ENCODE measurements around the gene WDR36. TPM values are rescaled to one million over a fixed set of nuclear protein-coding genes. Genes with fewer than 3 reads are reported as not detected.

The WDR36 gene
- total and polyA plus RNA-seq, 10 of the 15 experiments (the other 5 are each of a cell fraction or from before 2014, with no cell fraction given): 13.3 to 61.8 (median 47.0) TPM

DNA sequence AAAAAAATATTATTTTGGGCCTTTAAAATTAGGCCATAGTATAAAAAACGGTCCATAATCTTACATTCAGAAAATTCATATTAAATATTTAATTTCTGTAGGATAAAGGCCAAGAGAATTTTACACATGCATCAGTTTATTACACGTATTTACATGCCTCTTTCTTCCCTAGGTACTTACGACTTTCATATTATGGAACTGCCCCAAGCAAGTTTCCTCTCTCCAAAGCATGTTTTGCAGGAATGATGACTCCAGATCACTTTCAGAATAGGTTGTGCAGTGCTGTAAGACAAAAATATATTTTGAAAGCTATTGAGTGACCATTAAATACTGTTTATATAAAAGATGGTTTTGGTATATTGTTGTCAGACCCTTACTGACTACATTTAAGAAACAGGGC, 61.8 kb downstream of the WDR36 start:
- CTCF ChIA-PET: interaction anchor here (9.8 kb wide), 1 partner anchor 127 kb away, joined by 339 read pairs; no protein-coding TSS in a partner anchor
- in situ Hi-C loops (cut with MboI): no loop called here
- ATAC-seq (no peak), FAIRE-seq (no peak), DNase-seq (ENCODE audit: low read depth, low spot score) (no peak)
- RAD21 ChIA-PET (ENCODE audit: unreplicated experiment): no interaction called here
- Histone ChIP-seq H2AFZ (ENCODE audit: control insufficient read depth, low read depth, low read length) (no peak overlapping the region), H3K36me3 (ENCODE audit: control insufficient read depth in 2 of 2, insufficient read depth in 2 of 2, low read length in 1 of 2) (no peaks in the 10 kb centered on the region), H3K79me2 (ENCODE audit: control insufficient read depth, insufficient read depth, low read length) (no peaks in the 10 kb centered on the region), H3K4me2 (ENCODE audit: control insufficient read depth, insufficient read depth) (no peak overlapping the region), H3K27ac (ENCODE audit: control insufficient read depth, insufficient read depth) (no peak overlapping the region), H4K20me1 (ENCODE audit: control insufficient read depth, insufficient read depth) (no peaks in the 10 kb centered on the region), H3K4me3 (no peak overlapping the region), H3K9me3 (replicated peaks; ENCODE audit: control insufficient read depth, insufficient read depth, low read length) (no peaks in the 10 kb centered on the region), H3K27me3 (replicated peaks in 1 of 2; ENCODE audit: control insufficient read depth in 2 of 2, insufficient read depth in 2 of 2, low read length in 1 of 2) (no peaks in the 10 kb centered on the region), H3K4me1 (ENCODE audit: control insufficient read depth, insufficient read depth, low read length) (no peaks in the 10 kb centered on the region), H3K9ac (ENCODE audit: control insufficient read depth, insufficient read depth, low read length) (no peak overlapping the region)
- intact Hi-C loops (cut with micrococcal nuclease; ENCODE audit: unreplicated experiment): no loop called here
- POLR2A ChIA-PET: no interaction called here
- WGBS (ENCODE audit: insufficient coverage, insufficient replicate concordance, low lambda C conversion rate, missing lambda C conversion rate): 50% methylated on average over 3 of the region's 3 CpGs
- SMC1A ChIA-PET (ENCODE audit: uncharacterized antibody, unreplicated experiment): no interaction called here
- no TSS peak for BruUV-seq (replicated peaks)
- no peak for TF ChIP-seq ZNF24 (IDR thresholded peaks at IDR 0.05)
- TF ChIP-seq, protein P1, sequence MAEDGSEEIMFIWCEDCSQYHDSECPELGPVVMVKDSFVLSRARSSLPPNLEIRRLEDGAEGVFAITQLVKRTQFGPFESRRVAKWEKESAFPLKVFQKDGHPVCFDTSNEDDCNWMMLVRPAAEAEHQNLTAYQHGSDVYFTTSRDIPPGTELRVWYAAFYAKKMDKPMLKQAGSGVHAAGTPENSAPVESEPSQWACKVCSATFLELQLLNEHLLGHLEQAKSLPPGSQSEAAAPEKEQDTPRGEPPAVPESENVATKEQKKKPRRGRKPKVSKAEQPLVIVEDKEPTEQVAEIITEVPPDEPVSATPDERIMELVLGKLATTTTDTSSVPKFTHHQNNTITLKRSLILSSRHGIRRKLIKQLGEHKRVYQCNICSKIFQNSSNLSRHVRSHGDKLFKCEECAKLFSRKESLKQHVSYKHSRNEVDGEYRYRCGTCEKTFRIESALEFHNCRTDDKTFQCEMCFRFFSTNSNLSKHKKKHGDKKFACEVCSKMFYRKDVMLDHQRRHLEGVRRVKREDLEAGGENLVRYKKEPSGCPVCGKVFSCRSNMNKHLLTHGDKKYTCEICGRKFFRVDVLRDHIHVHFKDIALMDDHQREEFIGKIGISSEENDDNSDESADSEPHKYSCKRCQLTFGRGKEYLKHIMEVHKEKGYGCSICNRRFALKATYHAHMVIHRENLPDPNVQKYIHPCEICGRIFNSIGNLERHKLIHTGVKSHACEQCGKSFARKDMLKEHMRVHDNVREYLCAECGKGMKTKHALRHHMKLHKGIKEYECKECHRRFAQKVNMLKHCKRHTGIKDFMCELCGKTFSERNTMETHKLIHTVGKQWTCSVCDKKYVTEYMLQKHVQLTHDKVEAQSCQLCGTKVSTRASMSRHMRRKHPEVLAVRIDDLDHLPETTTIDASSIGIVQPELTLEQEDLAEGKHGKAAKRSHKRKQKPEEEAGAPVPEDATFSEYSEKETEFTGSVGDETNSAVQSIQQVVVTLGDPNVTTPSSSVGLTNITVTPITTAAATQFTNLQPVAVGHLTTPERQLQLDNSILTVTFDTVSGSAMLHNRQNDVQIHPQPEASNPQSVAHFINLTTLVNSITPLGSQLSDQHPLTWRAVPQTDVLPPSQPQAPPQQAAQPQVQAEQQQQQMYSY (CRISPR knock-in tag; IDR thresholded peaks at IDR 0.05): no peak
- TF ChIP-seq KLF5 (IDR thresholded peaks at IDR 0.05; ENCODE audit: partially characterized antibody): no peak
- TF ChIP-seq SP1 (IDR thresholded peaks at IDR 0.05; ENCODE audit: low read depth, low read length): no peak
- TF ChIP-seq YBX1 (IDR thresholded peaks at IDR 0.05): no peak
- TF ChIP-seq, protein P2, sequence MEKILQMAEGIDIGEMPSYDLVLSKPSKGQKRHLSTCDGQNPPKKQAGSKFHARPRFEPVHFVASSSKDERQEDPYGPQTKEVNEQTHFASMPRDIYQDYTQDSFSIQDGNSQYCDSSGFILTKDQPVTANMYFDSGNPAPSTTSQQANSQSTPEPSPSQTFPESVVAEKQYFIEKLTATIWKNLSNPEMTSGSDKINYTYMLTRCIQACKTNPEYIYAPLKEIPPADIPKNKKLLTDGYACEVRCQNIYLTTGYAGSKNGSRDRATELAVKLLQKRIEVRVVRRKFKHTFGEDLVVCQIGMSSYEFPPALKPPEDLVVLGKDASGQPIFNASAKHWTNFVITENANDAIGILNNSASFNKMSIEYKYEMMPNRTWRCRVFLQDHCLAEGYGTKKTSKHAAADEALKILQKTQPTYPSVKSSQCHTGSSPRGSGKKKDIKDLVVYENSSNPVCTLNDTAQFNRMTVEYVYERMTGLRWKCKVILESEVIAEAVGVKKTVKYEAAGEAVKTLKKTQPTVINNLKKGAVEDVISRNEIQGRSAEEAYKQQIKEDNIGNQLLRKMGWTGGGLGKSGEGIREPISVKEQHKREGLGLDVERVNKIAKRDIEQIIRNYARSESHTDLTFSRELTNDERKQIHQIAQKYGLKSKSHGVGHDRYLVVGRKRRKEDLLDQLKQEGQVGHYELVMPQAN (conservative IDR thresholded peaks at IDR 0.05): no peak
- TF ChIP-seq SMARCA5 (IDR thresholded peaks at IDR 0.05): no peak
- no peak for TF ChIP-seq NFIC (IDR thresholded peaks at IDR 0.05; ENCODE audit: low read depth, low read length)
- no peak for TF ChIP-seq ZSCAN29 (IDR thresholded peaks at IDR 0.05)
- no peak for TF ChIP-seq CHD2 (IDR thresholded peaks at IDR 0.05; ENCODE audit: borderline replicate concordance, low read depth, low read length)
- no peak for TF ChIP-seq CREB1 (IDR thresholded peaks at IDR 0.05; ENCODE audit: low read depth)
- TF ChIP-seq, protein P3, sequence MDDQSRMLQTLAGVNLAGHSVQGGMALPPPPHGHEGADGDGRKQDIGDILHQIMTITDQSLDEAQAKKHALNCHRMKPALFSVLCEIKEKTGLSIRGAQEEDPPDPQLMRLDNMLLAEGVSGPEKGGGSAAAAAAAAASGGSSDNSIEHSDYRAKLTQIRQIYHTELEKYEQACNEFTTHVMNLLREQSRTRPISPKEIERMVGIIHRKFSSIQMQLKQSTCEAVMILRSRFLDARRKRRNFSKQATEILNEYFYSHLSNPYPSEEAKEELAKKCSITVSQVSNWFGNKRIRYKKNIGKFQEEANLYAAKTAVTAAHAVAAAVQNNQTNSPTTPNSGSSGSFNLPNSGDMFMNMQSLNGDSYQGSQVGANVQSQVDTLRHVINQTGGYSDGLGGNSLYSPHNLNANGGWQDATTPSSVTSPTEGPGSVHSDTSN (IDR thresholded peaks at IDR 0.05; ENCODE audit: insufficient replicate concordance, low read depth, low read length): no peak
- TF ChIP-seq, protein P4, sequence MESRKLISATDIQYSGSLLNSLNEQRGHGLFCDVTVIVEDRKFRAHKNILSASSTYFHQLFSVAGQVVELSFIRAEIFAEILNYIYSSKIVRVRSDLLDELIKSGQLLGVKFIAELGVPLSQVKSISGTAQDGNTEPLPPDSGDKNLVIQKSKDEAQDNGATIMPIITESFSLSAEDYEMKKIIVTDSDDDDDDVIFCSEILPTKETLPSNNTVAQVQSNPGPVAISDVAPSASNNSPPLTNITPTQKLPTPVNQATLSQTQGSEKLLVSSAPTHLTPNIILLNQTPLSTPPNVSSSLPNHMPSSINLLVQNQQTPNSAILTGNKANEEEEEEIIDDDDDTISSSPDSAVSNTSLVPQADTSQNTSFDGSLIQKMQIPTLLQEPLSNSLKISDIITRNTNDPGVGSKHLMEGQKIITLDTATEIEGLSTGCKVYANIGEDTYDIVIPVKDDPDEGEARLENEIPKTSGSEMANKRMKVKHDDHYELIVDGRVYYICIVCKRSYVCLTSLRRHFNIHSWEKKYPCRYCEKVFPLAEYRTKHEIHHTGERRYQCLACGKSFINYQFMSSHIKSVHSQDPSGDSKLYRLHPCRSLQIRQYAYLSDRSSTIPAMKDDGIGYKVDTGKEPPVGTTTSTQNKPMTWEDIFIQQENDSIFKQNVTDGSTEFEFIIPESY (IDR thresholded peaks at IDR 0.05): no peak

Measured in GM12878 (cell line).